Measurements from ENCODE around the gene PARP16.

DNA sequence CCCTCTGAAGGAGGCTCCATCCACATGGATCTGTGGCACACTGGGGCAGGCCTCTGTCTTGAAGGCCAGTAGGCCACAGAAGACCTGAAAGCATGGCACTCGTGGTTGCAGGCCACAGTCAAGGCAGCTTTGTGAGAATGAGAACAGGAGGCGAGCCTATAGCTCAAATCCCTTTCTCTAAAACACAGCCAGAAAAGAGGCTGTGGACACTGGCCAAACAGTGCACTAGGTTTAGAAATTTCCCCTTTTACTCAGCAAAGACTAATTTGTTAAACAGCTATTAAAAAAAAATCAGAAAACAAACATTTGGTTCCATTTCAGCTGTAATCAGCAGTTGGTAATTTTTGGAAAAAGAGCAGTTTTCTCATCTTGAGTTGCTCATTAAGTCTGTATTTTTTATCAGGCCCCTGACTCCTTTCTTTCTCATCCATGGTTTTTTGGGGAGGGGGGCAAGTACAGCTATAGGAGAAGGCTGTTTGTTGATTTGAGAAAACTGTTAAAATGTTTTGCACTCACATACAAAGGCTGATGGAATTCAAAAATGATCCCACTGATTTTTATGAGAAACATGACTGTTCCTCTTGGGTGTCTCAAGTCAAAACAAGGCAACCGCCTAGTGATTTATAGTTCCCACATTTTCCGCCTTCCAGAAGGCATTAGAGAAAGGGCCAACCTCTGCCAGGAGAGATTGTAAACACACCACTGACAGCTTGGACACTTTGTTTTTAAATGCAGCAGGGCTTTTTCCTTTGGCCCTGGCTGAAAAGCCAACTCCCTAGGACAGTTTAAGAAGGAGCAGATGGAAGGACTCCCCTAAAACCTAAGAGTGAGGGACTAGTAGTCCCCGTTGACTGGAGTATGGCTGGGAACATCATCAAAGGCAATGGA, 28.1 kb downstream of the PARP16 start:
- TF ChIP-seq POLR2A (IDR thresholded peaks at IDR 0.05) = no peak
- TF ChIP-seq, protein P1, sequence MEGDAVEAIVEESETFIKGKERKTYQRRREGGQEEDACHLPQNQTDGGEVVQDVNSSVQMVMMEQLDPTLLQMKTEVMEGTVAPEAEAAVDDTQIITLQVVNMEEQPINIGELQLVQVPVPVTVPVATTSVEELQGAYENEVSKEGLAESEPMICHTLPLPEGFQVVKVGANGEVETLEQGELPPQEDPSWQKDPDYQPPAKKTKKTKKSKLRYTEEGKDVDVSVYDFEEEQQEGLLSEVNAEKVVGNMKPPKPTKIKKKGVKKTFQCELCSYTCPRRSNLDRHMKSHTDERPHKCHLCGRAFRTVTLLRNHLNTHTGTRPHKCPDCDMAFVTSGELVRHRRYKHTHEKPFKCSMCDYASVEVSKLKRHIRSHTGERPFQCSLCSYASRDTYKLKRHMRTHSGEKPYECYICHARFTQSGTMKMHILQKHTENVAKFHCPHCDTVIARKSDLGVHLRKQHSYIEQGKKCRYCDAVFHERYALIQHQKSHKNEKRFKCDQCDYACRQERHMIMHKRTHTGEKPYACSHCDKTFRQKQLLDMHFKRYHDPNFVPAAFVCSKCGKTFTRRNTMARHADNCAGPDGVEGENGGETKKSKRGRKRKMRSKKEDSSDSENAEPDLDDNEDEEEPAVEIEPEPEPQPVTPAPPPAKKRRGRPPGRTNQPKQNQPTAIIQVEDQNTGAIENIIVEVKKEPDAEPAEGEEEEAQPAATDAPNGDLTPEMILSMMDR (IDR thresholded peaks at IDR 0.05) = no peak

Measured in vagina (tissue), 2 donors.